ENCODE data around the gene SUSD1.
"Not testable (repeated sequence)": the region's sequence is repeated elsewhere in the genome, so short reads cannot be mapped to it uniquely, and the experiment has no call there.

SUSD1 gene

GRCh38 chr9:112075009-112075378 lies 100.1 kb downstream of the SUSD1 start:
- TF ChIP-seq EZH2 (IDR thresholded peaks at IDR 0.05; ENCODE audit: borderline replicate concordance, low read depth, low read length, severe bottlenecking) = no peak
- TF ChIP-seq, protein P1, sequence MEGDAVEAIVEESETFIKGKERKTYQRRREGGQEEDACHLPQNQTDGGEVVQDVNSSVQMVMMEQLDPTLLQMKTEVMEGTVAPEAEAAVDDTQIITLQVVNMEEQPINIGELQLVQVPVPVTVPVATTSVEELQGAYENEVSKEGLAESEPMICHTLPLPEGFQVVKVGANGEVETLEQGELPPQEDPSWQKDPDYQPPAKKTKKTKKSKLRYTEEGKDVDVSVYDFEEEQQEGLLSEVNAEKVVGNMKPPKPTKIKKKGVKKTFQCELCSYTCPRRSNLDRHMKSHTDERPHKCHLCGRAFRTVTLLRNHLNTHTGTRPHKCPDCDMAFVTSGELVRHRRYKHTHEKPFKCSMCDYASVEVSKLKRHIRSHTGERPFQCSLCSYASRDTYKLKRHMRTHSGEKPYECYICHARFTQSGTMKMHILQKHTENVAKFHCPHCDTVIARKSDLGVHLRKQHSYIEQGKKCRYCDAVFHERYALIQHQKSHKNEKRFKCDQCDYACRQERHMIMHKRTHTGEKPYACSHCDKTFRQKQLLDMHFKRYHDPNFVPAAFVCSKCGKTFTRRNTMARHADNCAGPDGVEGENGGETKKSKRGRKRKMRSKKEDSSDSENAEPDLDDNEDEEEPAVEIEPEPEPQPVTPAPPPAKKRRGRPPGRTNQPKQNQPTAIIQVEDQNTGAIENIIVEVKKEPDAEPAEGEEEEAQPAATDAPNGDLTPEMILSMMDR (IDR thresholded peaks at IDR 0.05; ENCODE audit: borderline replicate concordance, extremely low read depth, low read length, poor library complexity, severe bottlenecking) = no peak
- no peaks in the 10 kb centered on the region for H4K20me1 ChIP-seq (ENCODE audit: insufficient read depth, low read length)
- H3K27me3 ChIP-seq (ENCODE audit: insufficient read depth, low read length, poor library complexity) = no peaks in the 10 kb centered on the region
- H3K4me3 ChIP-seq (ENCODE audit: low read depth in 1 of 2, low read length in 2 of 2) = no peak overlapping the region
- H3K9ac ChIP-seq (ENCODE audit: low read depth, low read length) = no peak overlapping the region
- no peaks in the 10 kb centered on the region for H3K9me3 ChIP-seq (ENCODE audit: insufficient read depth, low read length, severe bottlenecking)
- no peak overlapping the region for H2AFZ ChIP-seq (ENCODE audit: low read depth, low read length)
- ATAC-seq (ENCODE audit: insufficient read depth, low read depth) (peak; percentile 31; the same call in 1 of the 3 replicates), DNase-seq (no peak)
- H3K27ac ChIP-seq (ENCODE audit: low read length) = no peak overlapping the region
- H3K4me1 ChIP-seq (ENCODE audit: insufficient read depth, low read length) = peaks cover 9% of the 10 kb centered on the region
- no peaks in the 10 kb centered on the region for H3K36me3 ChIP-seq (ENCODE audit: insufficient read depth, low read length)
- no peak overlapping the region for H3K4me2 ChIP-seq (ENCODE audit: insufficient read depth, low read length)
- H3K79me2 ChIP-seq (ENCODE audit: insufficient read depth, low read length) = no peaks in the 10 kb centered on the region

GRCh38 chr9:112074250-112075008 lies 100.7 kb downstream of the SUSD1 start:
- H3K27me3 ChIP-seq (ENCODE audit: insufficient read depth, low read length, poor library complexity) = no peaks in the 10 kb centered on the region
- no peaks in the 10 kb centered on the region for H4K20me1 ChIP-seq (ENCODE audit: insufficient read depth, low read length)
- peaks cover 9% of the 10 kb centered on the region for H3K4me1 ChIP-seq (ENCODE audit: insufficient read depth, low read length)
- no peak overlapping the region for H3K9ac ChIP-seq (ENCODE audit: low read depth, low read length)
- DNase-seq = peak; percentile 74
- H3K79me2 ChIP-seq (ENCODE audit: insufficient read depth, low read length) = no peaks in the 10 kb centered on the region
- H2AFZ ChIP-seq (ENCODE audit: low read depth, low read length) = no peak overlapping the region
- no peak overlapping the region for H3K4me2 ChIP-seq (ENCODE audit: insufficient read depth, low read length)
- TF ChIP-seq, protein P1 (IDR thresholded peaks at IDR 0.05; ENCODE audit: borderline replicate concordance, extremely low read depth, low read length, poor library complexity, severe bottlenecking) = peak; percentile 87
- no peak for TF ChIP-seq EZH2 (IDR thresholded peaks at IDR 0.05; ENCODE audit: borderline replicate concordance, low read depth, low read length, severe bottlenecking)
- no peaks in the 10 kb centered on the region for H3K36me3 ChIP-seq (ENCODE audit: insufficient read depth, low read length)
- no peak overlapping the region for H3K4me3 ChIP-seq (ENCODE audit: low read depth in 1 of 2, low read length in 2 of 2)
- ATAC-seq (ENCODE audit: insufficient read depth, low read depth) = peak; percentile 96
- H3K9me3 ChIP-seq (ENCODE audit: insufficient read depth, low read length, severe bottlenecking) = no peaks in the 10 kb centered on the region
- no peak overlapping the region for H3K27ac ChIP-seq (ENCODE audit: low read length)

DNA sequence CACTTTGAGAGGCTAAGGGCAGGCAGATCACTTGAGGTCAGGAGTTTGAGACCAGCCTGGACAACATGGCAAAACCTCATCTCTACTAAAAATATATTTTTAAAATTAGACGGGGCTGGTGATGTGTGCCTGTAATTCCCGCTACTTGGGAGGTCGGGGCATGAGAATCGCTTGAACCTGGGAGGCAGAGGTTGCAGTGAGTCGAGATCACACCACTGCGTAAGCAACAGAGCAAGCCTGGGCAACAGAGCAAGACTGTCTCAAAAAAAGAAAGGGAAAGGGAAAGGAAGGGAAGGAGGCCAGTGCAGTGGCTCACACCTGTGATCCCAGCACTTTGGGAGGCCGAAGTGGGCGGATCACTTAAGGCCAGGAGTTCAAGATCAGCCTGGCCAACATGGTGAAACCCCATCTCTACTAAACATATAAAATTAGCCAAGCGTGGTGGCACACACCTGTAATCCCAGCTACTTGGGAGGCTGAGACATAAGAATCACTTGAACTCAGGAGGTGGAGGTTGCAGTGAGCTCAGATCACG lies 101.4 kb downstream of the SUSD1 start:
- H3K36me3 ChIP-seq (ENCODE audit: insufficient read depth, low read length); H2AFZ ChIP-seq (ENCODE audit: low read depth, low read length); H3K27me3 ChIP-seq (ENCODE audit: insufficient read depth, low read length, poor library complexity); ATAC-seq (ENCODE audit: insufficient read depth, low read depth); H3K4me3 ChIP-seq (ENCODE audit: low read depth in 1 of 2, low read length in 2 of 2); H3K4me2 ChIP-seq (ENCODE audit: insufficient read depth, low read length); DNase-seq; H3K9me3 ChIP-seq (ENCODE audit: insufficient read depth, low read length, severe bottlenecking); H3K9ac ChIP-seq (ENCODE audit: low read depth, low read length); H3K79me2 ChIP-seq (ENCODE audit: insufficient read depth, low read length); H3K27ac ChIP-seq (ENCODE audit: low read length); H4K20me1 ChIP-seq (ENCODE audit: insufficient read depth, low read length); H3K4me1 ChIP-seq (ENCODE audit: insufficient read depth, low read length): not testable (repeated sequence)

DNA sequence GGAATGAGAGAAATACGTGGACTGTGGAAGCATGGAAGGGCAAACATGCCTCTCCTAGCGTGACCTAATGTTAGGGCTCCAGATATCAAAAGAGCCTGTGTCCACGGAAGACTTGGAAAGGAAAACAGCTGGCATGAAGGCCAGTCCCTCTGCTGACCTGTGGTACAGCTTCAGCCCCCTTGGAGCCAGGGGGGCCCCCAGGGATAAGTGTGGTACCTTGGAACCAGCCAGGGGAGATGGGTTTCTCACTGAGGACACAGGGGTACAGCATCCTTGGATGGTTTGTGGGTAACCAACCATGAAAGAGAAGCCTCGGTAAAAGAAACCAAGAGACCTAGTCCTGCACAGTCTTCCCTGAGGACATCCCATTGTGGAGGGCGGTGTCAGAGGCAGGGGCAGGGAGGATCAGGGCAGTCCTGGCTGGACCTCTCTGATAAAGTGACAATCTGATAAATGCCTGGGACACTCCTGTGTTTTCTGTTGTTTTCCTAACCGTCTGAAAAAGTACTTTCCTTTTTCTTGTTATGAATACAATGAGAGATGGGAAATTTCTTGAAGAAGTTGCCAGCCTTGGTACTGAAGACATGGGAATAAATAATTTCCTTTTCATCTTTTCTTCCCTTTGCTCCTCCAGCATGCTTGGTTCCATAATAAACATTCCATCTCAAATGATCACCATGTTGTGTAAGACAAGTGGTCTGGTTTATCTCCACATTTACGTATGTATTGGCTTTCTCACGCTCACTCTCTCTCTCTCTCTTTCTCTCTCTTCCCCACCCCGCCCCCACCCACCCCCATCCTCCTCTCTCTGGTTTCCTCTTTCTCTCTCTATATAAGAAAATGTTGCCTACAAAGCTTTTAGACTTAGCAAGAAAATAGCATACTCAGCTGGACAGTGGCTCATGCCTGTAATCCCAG lies 102.1 kb downstream of the SUSD1 start:
- no peak for DNase-seq
- TF ChIP-seq, protein P1 (IDR thresholded peaks at IDR 0.05; ENCODE audit: borderline replicate concordance, extremely low read depth, low read length, poor library complexity, severe bottlenecking) = no peak
- TF ChIP-seq EZH2 (IDR thresholded peaks at IDR 0.05; ENCODE audit: borderline replicate concordance, low read depth, low read length, severe bottlenecking) = no peak
- ATAC-seq (ENCODE audit: insufficient read depth, low read depth) = no peak
- peaks cover 9% of the 10 kb centered on the region for H3K4me1 ChIP-seq (ENCODE audit: insufficient read depth, low read length)
- no peaks in the 10 kb centered on the region for H3K27me3 ChIP-seq (ENCODE audit: insufficient read depth, low read length, poor library complexity)
- no peaks in the 10 kb centered on the region for H3K9me3 ChIP-seq (ENCODE audit: insufficient read depth, low read length, severe bottlenecking)
- no peak overlapping the region for H3K9ac ChIP-seq (ENCODE audit: low read depth, low read length)
- no peaks in the 10 kb centered on the region for H3K36me3 ChIP-seq (ENCODE audit: insufficient read depth, low read length)
- no peak overlapping the region for H3K4me2 ChIP-seq (ENCODE audit: insufficient read depth, low read length)
- H3K79me2 ChIP-seq (ENCODE audit: insufficient read depth, low read length) = no peaks in the 10 kb centered on the region
- no peak overlapping the region for H3K27ac ChIP-seq (ENCODE audit: low read length)
- no peak overlapping the region for H3K4me3 ChIP-seq (ENCODE audit: low read depth in 1 of 2, low read length in 2 of 2)
- H4K20me1 ChIP-seq (ENCODE audit: insufficient read depth, low read length) = no peaks in the 10 kb centered on the region
- no peak overlapping the region for H2AFZ ChIP-seq (ENCODE audit: low read depth, low read length)

Measured in DND-41 (cell line).